Keratinocyte (primary cell): ENCODE data around the gene CCDC149. TPM values are rescaled to one million over a fixed set of nuclear protein-coding genes. Genes with fewer than 3 reads are reported as not detected.

Experiments
- DNase-seq: peaks from one replicate; pipeline ENCODE4 v3.0.0-alpha.2; 2011; ENCODE audit warnings: low read depth, missing footprints, low spot score
- FAIRE-seq: peaks from 2 replicates; lab custom pipeline; 2011; peaks lifted over from hg19 to GRCh38; lab: Jason Lieb, UNC
- H2AFZ ChIP-seq: 2 replicates; pipeline ENCODE4 v1.6.0; 2012; ENCODE audit warnings: low read length, control low read depth, inconsistent platforms; ENCODE audit not compliant: control insufficient read depth
- H3K27ac ChIP-seq: 2 replicates; pipeline ENCODE4 v1.5.1; 2011; ENCODE audit warnings: low read length; ENCODE audit not compliant: control insufficient read depth, insufficient read depth
- H3K27me3 ChIP-seq: 3 replicates; pipeline ENCODE4 v1.6.0; 2011; ENCODE audit warnings: low read length; ENCODE audit not compliant: control insufficient read depth, insufficient read depth; ENCODE audit errors: extremely low read depth
- H3K36me3 ChIP-seq, 2 experiments: 2 replicates in 1 of 2; 3 replicates in 1 of 2; pipeline ENCODE4 v1.5.1; 2011; ENCODE audit warnings: low read length in 2 of 2, mild to moderate bottlenecking in 1 of 2; ENCODE audit not compliant: control insufficient read depth in 2 of 2, insufficient read depth in 2 of 2; ENCODE audit errors: extremely low read depth in 1 of 2
- H3K4me1 ChIP-seq: 3 replicates; pipeline ENCODE4 v1.5.1; 2011; ENCODE audit warnings: low read length; ENCODE audit not compliant: control insufficient read depth, insufficient read depth; ENCODE audit errors: extremely low read depth
- H3K4me2 ChIP-seq: 3 replicates; pipeline ENCODE4 v1.6.0; 2011; ENCODE audit warnings: low read depth, low read length; ENCODE audit not compliant: control insufficient read depth, insufficient read depth; ENCODE audit errors: extremely low read depth
- H3K4me3 ChIP-seq, 3 experiments: fragments of 200-600 bp in 1 of 3; sonication (generic) in 1 of 3; 2 replicates in 2 of 3; 3 replicates in 1 of 3; pipeline ENCODE4 v1.5.1; 2011 to 2016; ENCODE audit warnings: low read length in 3 of 3, mild to moderate bottlenecking in 3 of 3, control low read depth in 2 of 3, inconsistent platforms in 1 of 3, low read depth in 1 of 3, mixed read lengths in 1 of 3, mixed run types in 1 of 3, moderate library complexity in 1 of 3; ENCODE audit not compliant: control insufficient read depth in 2 of 3, insufficient read depth in 2 of 3; ENCODE audit errors: extremely low read depth in 1 of 3
- H3K79me2 ChIP-seq: 2 replicates; pipeline ENCODE4 v1.6.0; 2012; ENCODE audit warnings: low read length; ENCODE audit not compliant: control insufficient read depth, insufficient read depth
- H3K9ac ChIP-seq: 3 replicates; pipeline ENCODE4 v1.6.0; 2011; ENCODE audit warnings: low read length; ENCODE audit not compliant: control insufficient read depth, insufficient read depth; ENCODE audit errors: extremely low read depth
- H3K9me1 ChIP-seq: 3 replicates; pipeline ENCODE4 v1.6.0; 2011; ENCODE audit warnings: low read length; ENCODE audit not compliant: control insufficient read depth, insufficient read depth; ENCODE audit errors: extremely low read depth
- H3K9me3 ChIP-seq: 2 replicates; pipeline ENCODE4 v1.5.1; 2012; ENCODE audit warnings: low read depth, low read length; ENCODE audit not compliant: control insufficient read depth
- H4K20me1 ChIP-seq: 3 replicates; pipeline ENCODE4 v1.6.0; 2011; ENCODE audit warnings: low read length; ENCODE audit not compliant: control insufficient read depth, insufficient read depth; ENCODE audit errors: extremely low read depth
- CTCF ChIP-seq, 3 experiments: IDR thresholded peaks in 1 of 3; conservative IDR thresholded peaks in 1 of 3; optimal IDR thresholded peaks in 1 of 3; 2 replicates in 2 of 3; 3 replicates in 1 of 3; pipeline versions ENCODE3 to v1.5.1; 2011; ENCODE audit warnings: low read length in 3 of 3, mild to moderate bottlenecking in 3 of 3, moderate library complexity in 2 of 3, control low read depth in 1 of 3, inconsistent platforms in 1 of 3; ENCODE audit not compliant: insufficient read depth in 2 of 3; ENCODE audit errors: extremely low read depth in 1 of 3
- EZH2 ChIP-seq: IDR thresholded peaks from one replicate; pipeline ENCODE4 v1.6.1; 2012; ENCODE audit warnings: inconsistent platforms, mild to moderate bottlenecking, low read length, moderate library complexity
- dilution Hi-C: fragments of 300-500 bp; cut with MboI; formaldehyde crosslinking; loops from one replicate; pipeline ENCODE4 v1.7.0; 2020; ENCODE audit warnings: low sequenced_read_pairs; ENCODE audit not compliant: extremely low pct_ligation_motif_present
- polyA plus RNA-seq, 5 experiments: library from polyadenylated mRNA; depleted of rRNA in 3 of 5; stranded (reverse) in 3 of 5; stranded (forward) in 1 of 5; unstranded in 1 of 5; fragments of >200 nt; gene quantifications; 1 replicate in 1 of 5; 2 replicates in 3 of 5; 3 replicates in 1 of 5; pipeline versions ENCODE4 v1.2.1 to v1.2.3, GENCODE V29; 2011 to 2012; ENCODE audit warnings: missing spikeins in 2 of 5, low read depth in 1 of 5, low replicate concordance in 1 of 5

Gene CCDC149
- polyA plus RNA-seq, 1 donor (not counting 4 experiments of a cell fraction or from before 2014, with no cell fraction given), result 2.1 TPM

DNA sequence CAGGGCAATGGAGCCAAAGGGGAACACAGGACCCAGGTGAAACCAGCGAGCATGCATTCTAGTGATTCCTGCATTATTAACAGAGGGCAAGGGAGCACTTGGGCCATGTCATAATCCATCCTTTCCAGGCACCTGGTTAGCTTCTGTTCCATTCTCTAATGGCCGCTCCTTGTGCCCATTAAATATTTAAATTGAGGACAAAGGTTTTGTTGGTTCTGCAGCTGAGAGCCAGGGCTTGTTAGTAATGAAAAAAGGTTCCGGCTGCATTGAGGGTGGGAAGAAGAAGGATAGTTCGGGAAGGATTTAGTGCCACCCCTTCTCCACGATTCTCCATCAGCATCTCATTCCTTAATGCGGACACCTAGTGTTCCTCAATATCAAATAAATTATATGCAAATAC, 103.9 kb downstream of the CCDC149 start:
- H3K4me2 ChIP-seq, result no peak overlapping the region
- DNase-seq, result no peak
- H3K79me2 ChIP-seq, result no peaks in the 10 kb centered on the region
- H3K4me1 ChIP-seq, result peaks cover 12% of the 10 kb centered on the region
- no peak overlapping the region for H3K9ac ChIP-seq
- no peak for FAIRE-seq
- H2AFZ ChIP-seq, result no peak overlapping the region
- no peaks in the 10 kb centered on the region for H3K36me3 ChIP-seq
- dilution Hi-C loops, result no loop called here
- H3K27ac ChIP-seq, result no peak overlapping the region
- H3K4me3 ChIP-seq, result no peak overlapping the region
- H3K9me3 ChIP-seq, result no peaks in the 10 kb centered on the region
- TF ChIP-seq EZH2 (no peak), CTCF (optimal IDR thresholded peaks at IDR 0.05 in 1 of 3, IDR thresholded peaks at IDR 0.05 in 1 of 3, conservative IDR thresholded peaks at IDR 0.05 in 1 of 3; ENCODE audit: extremely low read depth in 1 of 3, insufficient read depth in 2 of 3, low read length in 3 of 3) (no peak)
- H3K27me3 ChIP-seq, result no peaks in the 10 kb centered on the region
- no peaks in the 10 kb centered on the region for H3K9me1 ChIP-seq
- H4K20me1 ChIP-seq, result no peaks in the 10 kb centered on the region

- H4K20me1 ChIP-seq, result no peaks in the 10 kb centered on the region
- TF ChIP-seq CTCF (optimal IDR thresholded peaks at IDR 0.05 in 1 of 3, IDR thresholded peaks at IDR 0.05 in 1 of 3, conservative IDR thresholded peaks at IDR 0.05 in 1 of 3; ENCODE audit: extremely low read depth in 1 of 3, insufficient read depth in 2 of 3, low read length in 3 of 3) (no peak), EZH2 (no peak)
- no peaks in the 10 kb centered on the region for H3K9me3 ChIP-seq
- peaks cover 12% of the 10 kb centered on the region for H3K4me1 ChIP-seq
- H2AFZ ChIP-seq, result no peak overlapping the region
- H3K27ac ChIP-seq, result no peak overlapping the region
- H3K27me3 ChIP-seq, result no peaks in the 10 kb centered on the region
- H3K4me2 ChIP-seq, result no peak overlapping the region
- no peak for FAIRE-seq
- H3K9ac ChIP-seq, result no peak overlapping the region
- H3K4me3 ChIP-seq, result no peak overlapping the region
- DNase-seq, result no peak
- dilution Hi-C loops, result no loop called here
- no peaks in the 10 kb centered on the region for H3K36me3 ChIP-seq
- no peaks in the 10 kb centered on the region for H3K9me1 ChIP-seq
- no peaks in the 10 kb centered on the region for H3K79me2 ChIP-seq
These were observed 104.6 kb downstream of the CCDC149 start for GRCh38 chr4:24808261-24808660.
